Activated T-cell treated with anti-CD3 and anti-CD28 coated beads for 1 hour (primary cell): Measurements from ENCODE around the gene TSPAN14.
A peak's percentile ranks its signal among the peaks of the same experiment; 100 is the strongest.

Experiments used
- DNase-seq: peaks from one replicate; pipeline ENCODE4 v3.0.0-alpha.2; 2020; ENCODE audit warnings: low read depth

TSPAN14 gene

GRCh38 chr10:80488539-80489066 is 34.5 kb downstream of the TSPAN14 start:
- no peak for DNase-seq

- DNase-seq: no peak
These were observed 35.4 kb downstream of the TSPAN14 start for GRCh38 chr10:80489371-80490112.

- no peak for DNase-seq
These were observed 37.4 kb downstream of the TSPAN14 start for GRCh38 chr10:80491251-80492102.

GRCh38 chr10:80492848-80493521 is 38.9 kb downstream of the TSPAN14 start:
- no peak for DNase-seq

- no peak for DNase-seq
These were observed 39.5 kb downstream of the TSPAN14 start for GRCh38 chr10:80493522-80494051.

- DNase-seq: no peak
These were observed 42.6 kb downstream of the TSPAN14 start for GRCh38 chr10:80496555-80497172.

GRCh38 chr10:80497187-80498077 is 43.3 kb downstream of the TSPAN14 start:
- no peak for DNase-seq

- DNase-seq: no peak
These were observed 44.1 kb downstream of the TSPAN14 start for GRCh38 chr10:80498078-80498832.

GRCh38 chr10:80498833-80499741 is 45.0 kb downstream of the TSPAN14 start:
- peak; percentile 20 for DNase-seq

GRCh38 chr10:80500572-80501380 is 46.7 kb downstream of the TSPAN14 start:
- DNase-seq: no peak

GRCh38 chr10:80501381-80501912 is 47.3 kb downstream of the TSPAN14 start:
- DNase-seq: no peak

- no peak for DNase-seq
These were observed 47.9 kb downstream of the TSPAN14 start for GRCh38 chr10:80501913-80502521.

- DNase-seq: no peak
These were observed 48.8 kb downstream of the TSPAN14 start for GRCh38 chr10:80502621-80503583.

GRCh38 chr10:80503584-80504157 is 49.6 kb downstream of the TSPAN14 start:
- DNase-seq: no peak

GRCh38 chr10:80504158-80504811 is 50.2 kb downstream of the TSPAN14 start:
- no peak for DNase-seq
